Measurements from ENCODE around the gene GUK1.

GUK1 gene

DNA sequence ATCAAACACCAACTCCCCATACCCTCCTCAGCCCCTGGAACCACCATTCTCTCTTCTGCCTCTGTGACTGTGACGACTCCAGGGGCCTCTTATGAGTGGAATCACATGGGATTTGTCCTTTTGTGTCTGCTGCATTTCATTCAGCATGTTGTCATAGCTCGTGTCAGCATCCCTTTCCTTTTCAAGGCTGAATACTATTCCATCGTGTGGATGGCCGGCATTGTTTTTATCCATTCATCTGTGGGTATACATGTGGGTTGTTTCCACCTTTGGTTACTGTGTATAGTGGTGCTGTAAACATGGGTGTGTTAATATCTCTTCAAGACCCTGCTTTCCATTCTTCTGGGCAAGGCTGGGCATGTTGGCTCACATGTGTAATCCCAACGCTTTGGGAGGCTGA, 50.7 kb downstream of the GUK1 start:
- TF ChIP-seq, protein P1, sequence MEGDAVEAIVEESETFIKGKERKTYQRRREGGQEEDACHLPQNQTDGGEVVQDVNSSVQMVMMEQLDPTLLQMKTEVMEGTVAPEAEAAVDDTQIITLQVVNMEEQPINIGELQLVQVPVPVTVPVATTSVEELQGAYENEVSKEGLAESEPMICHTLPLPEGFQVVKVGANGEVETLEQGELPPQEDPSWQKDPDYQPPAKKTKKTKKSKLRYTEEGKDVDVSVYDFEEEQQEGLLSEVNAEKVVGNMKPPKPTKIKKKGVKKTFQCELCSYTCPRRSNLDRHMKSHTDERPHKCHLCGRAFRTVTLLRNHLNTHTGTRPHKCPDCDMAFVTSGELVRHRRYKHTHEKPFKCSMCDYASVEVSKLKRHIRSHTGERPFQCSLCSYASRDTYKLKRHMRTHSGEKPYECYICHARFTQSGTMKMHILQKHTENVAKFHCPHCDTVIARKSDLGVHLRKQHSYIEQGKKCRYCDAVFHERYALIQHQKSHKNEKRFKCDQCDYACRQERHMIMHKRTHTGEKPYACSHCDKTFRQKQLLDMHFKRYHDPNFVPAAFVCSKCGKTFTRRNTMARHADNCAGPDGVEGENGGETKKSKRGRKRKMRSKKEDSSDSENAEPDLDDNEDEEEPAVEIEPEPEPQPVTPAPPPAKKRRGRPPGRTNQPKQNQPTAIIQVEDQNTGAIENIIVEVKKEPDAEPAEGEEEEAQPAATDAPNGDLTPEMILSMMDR (IDR thresholded peaks at IDR 0.05) = no peak
- no peak overlapping the region for H3K27ac ChIP-seq
- DNase-seq (ENCODE audit: low spot score) = no peak
- H3K4me3 ChIP-seq = no peak overlapping the region

DNA sequence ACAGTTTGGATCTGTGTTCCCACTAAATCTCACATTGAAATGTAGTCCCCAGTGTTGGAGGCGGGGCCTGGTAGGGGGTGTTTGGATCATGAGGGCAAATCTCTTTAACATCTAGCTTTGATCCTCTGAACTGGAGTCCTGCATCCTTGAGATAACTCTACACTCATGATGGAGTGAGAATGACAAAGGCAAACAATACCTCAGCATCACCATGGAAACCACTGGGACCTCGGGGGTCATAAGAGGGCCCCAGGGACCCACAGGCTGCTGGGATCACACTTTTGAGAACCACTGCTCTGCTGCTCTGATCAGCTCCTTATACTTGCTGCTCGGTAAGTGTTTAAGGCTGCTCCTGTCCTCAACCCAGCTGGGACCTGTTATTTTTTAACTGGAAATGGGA, 54.4 kb downstream of the GUK1 start:
- no peak for DNase-seq (ENCODE audit: low spot score)
- no peak overlapping the region for H3K4me3 ChIP-seq
- TF ChIP-seq, protein P1 (IDR thresholded peaks at IDR 0.05) = no peak
- no peak overlapping the region for H3K27ac ChIP-seq

DNA sequence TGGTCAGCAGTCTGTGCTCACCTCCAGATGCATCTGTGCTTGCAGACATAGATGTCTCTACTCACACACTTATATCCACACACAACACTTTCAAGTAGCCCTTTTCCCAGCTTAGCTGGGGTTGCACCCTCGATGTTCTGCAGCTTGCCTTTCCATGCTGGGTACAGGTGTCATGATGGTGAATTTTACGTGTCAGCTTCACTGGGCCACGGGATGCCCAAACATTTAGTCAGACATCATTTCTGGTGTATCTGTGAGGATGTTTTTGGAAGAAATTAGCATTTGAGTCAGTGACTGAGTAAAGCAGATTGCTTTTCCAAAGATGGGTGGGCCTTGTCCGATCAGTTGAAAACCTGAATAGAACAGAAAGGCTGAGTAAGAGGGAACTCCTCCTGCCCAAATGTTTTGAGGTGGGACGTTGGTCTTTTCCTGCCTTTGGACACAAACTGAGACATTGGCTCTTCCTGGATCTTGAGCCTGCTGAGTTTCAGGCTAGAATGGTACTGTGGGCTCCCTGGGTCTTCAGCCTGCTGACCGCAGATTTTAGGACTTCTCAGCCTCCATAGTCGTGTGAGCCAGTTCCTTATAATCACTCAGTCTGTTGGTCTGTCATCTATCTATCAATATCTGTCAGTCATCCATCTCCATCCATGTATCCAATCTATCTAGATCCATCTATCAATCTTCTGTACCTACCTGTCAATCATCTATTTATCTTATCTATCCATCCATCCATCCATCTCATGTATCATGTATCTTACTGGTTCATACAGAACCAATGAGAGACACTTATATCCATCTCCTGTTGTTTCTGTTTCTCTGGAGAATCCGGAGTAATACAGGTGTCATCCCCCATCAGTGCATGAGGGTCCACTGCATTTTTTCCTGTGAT, 55.1 kb downstream of the GUK1 start:
- TF ChIP-seq, protein P1 (IDR thresholded peaks at IDR 0.05) = no peak
- no peak overlapping the region for H3K4me3 ChIP-seq
- H3K27ac ChIP-seq = no peak overlapping the region
- DNase-seq (ENCODE audit: low spot score) = no peak

GRCh38 chr1:228197555-228198147, 57.6 kb downstream of the GUK1 start:
- TF ChIP-seq, protein P1 (IDR thresholded peaks at IDR 0.05) = no peak
- no peak overlapping the region for H3K27ac ChIP-seq
- H3K4me3 ChIP-seq = no peak overlapping the region
- no peak for DNase-seq (ENCODE audit: low spot score)

Measured in coronary artery (tissue), 2 donors.